ENCODE results near the gene ADGRB3. TPM values are rescaled to one million over a fixed set of nuclear protein-coding genes. Genes with fewer than 3 reads are reported as not detected.

The ADGRB3 gene
- total and polyA plus RNA-seq, 2 donors (not counting 3 experiments of a cell fraction or from before 2014, with no cell fraction given) = not detected

DNA sequence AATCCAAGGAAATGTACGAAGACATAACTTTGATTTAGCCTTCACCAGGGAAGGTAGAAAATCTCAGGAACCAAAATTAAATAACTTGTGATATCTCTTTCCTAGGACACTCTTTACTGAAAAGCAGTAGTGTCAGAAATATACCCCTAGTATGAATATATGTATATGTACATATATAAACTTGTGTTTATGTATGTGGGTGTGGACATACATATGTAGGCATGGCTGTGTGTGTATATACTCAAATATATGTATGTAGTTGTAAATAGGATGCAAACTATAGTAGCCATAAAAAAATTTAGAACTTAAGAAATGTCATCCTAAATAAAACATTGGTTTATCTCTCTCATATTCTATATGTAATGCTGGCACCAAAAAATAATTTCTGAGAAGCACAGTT, 500.8 kb downstream of the ADGRB3 start:
- ChIA-PET POLR2A (no interaction called here), CTCF (no interaction called here)
- Histone ChIP-seq H3K9me1 (replicated peaks; ENCODE audit: control insufficient read depth, extremely low read depth, insufficient read depth, low read length) (no peaks in the 10 kb centered on the region), H3K9me3 (replicated peaks; ENCODE audit: control insufficient read depth, insufficient read depth, low read length) (no peaks in the 10 kb centered on the region), H3K36me3 (ENCODE audit: control insufficient read depth in 2 of 2, extremely low read depth in 1 of 2, insufficient read depth in 2 of 2, low read length in 2 of 2) (no peaks in the 10 kb centered on the region), H3K4me1 (ENCODE audit: control insufficient read depth, extremely low read depth, insufficient read depth, low read length) (no peaks in the 10 kb centered on the region), H4K20me1 (replicated peaks; ENCODE audit: control insufficient read depth, extremely low read depth, insufficient read depth, low read length) (no peaks in the 10 kb centered on the region), H2AFZ (ENCODE audit: low read depth, low read length) (no peak overlapping the region), H3K9ac (replicated peaks; ENCODE audit: extremely low read depth, insufficient read depth, low read length) (no peak overlapping the region), H3K4me2 (ENCODE audit: insufficient read depth, low read length) (no peak overlapping the region), H3K27ac (ENCODE audit: insufficient read depth, low read depth, low read length) (no peak overlapping the region), H3K79me2 (ENCODE audit: control insufficient read depth, insufficient read depth, low read length) (no peaks in the 10 kb centered on the region), H3K4me3 (replicated peaks in 1 of 3; ENCODE audit: insufficient read depth in 1 of 3, low read depth in 1 of 3, low read length in 3 of 3) (no peak overlapping the region), H3K27me3 (ENCODE audit: control insufficient read depth in 2 of 2, insufficient read depth in 2 of 2, low read length in 2 of 2) (no peaks in the 10 kb centered on the region)
- BruUV-seq (replicated peaks) = no TSS peak
- DNase-seq (ENCODE audit: low read depth, low spot score) = no peak
- intact Hi-C loops (cut with micrococcal nuclease) (no loop called here), dilution Hi-C loops (cut with MboI; ENCODE audit: extremely low pct_ligation_motif_present, low sequenced_read_pairs) (no loop called here)
- TF ChIP-seq POLR2AphosphoS5 (IDR thresholded peaks at IDR 0.05; ENCODE audit: insufficient read depth, low read depth, low read length) = no peak
- no peak for TF ChIP-seq GATA2 (IDR thresholded peaks at IDR 0.05; ENCODE audit: insufficient read depth, insufficient read length, low read depth, low read length)
- no peak for TF ChIP-seq FOS (IDR thresholded peaks at IDR 0.05; ENCODE audit: borderline replicate concordance, insufficient read depth, low read length)
- TF ChIP-seq, protein P1, sequence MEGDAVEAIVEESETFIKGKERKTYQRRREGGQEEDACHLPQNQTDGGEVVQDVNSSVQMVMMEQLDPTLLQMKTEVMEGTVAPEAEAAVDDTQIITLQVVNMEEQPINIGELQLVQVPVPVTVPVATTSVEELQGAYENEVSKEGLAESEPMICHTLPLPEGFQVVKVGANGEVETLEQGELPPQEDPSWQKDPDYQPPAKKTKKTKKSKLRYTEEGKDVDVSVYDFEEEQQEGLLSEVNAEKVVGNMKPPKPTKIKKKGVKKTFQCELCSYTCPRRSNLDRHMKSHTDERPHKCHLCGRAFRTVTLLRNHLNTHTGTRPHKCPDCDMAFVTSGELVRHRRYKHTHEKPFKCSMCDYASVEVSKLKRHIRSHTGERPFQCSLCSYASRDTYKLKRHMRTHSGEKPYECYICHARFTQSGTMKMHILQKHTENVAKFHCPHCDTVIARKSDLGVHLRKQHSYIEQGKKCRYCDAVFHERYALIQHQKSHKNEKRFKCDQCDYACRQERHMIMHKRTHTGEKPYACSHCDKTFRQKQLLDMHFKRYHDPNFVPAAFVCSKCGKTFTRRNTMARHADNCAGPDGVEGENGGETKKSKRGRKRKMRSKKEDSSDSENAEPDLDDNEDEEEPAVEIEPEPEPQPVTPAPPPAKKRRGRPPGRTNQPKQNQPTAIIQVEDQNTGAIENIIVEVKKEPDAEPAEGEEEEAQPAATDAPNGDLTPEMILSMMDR (IDR thresholded peaks at IDR 0.05; ENCODE audit: extremely low read depth in 1 of 2, insufficient read depth in 1 of 2, low read depth in 1 of 2, low read length in 2 of 2) = no peak
- no peak for FAIRE-seq

DNA sequence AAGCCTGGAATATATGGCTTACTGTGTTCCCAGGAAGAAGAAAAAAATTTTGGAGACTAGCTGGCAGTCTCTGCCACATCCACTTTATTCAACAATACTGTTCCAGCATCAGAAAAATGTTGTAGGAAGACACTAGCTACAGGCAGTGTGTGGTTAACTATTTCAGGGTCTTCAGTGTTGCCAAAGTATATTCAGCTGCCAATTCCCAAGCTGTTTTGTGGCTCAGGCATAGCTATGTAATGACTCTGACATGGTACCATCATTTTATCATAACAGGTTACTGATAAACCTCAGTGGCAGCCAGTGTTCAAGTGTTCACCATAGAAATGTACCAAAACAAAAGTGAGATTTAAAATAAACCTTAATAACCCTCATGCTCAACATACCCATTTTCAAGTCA, 503.1 kb downstream of the ADGRB3 start:
- no peaks in the 10 kb centered on the region for H3K79me2 ChIP-seq (ENCODE audit: control insufficient read depth, insufficient read depth, low read length)
- no TSS peak for BruUV-seq (replicated peaks)
- FAIRE-seq = no peak
- dilution Hi-C loops (cut with MboI; ENCODE audit: extremely low pct_ligation_motif_present, low sequenced_read_pairs) (no loop called here), intact Hi-C loops (cut with micrococcal nuclease) (no loop called here)
- POLR2A ChIA-PET = no interaction called here
- H4K20me1 ChIP-seq (replicated peaks; ENCODE audit: control insufficient read depth, extremely low read depth, insufficient read depth, low read length) = no peaks in the 10 kb centered on the region
- H3K9me1 ChIP-seq (replicated peaks; ENCODE audit: control insufficient read depth, extremely low read depth, insufficient read depth, low read length) = no peaks in the 10 kb centered on the region
- H3K9ac ChIP-seq (replicated peaks; ENCODE audit: extremely low read depth, insufficient read depth, low read length) = no peak overlapping the region
- H3K4me2 ChIP-seq (ENCODE audit: insufficient read depth, low read length) = no peak overlapping the region
- no peaks in the 10 kb centered on the region for H3K9me3 ChIP-seq (replicated peaks; ENCODE audit: control insufficient read depth, insufficient read depth, low read length)
- H3K36me3 ChIP-seq (ENCODE audit: control insufficient read depth in 2 of 2, extremely low read depth in 1 of 2, insufficient read depth in 2 of 2, low read length in 2 of 2) = no peaks in the 10 kb centered on the region
- no peak overlapping the region for H2AFZ ChIP-seq (ENCODE audit: low read depth, low read length)
- CTCF ChIA-PET = interaction anchor here (0.7 kb wide), 1 partner anchor 9 kb away, joined by 3 read pairs; no protein-coding TSS in a partner anchor
- no peak overlapping the region for H3K27ac ChIP-seq (ENCODE audit: insufficient read depth, low read depth, low read length)
- DNase-seq (ENCODE audit: low read depth, low spot score) = no peak
- H3K4me3 ChIP-seq (replicated peaks in 1 of 3; ENCODE audit: insufficient read depth in 1 of 3, low read depth in 1 of 3, low read length in 3 of 3) = no peak overlapping the region
- H3K27me3 ChIP-seq (ENCODE audit: control insufficient read depth in 2 of 2, insufficient read depth in 2 of 2, low read length in 2 of 2) = no peaks in the 10 kb centered on the region
- H3K4me1 ChIP-seq (ENCODE audit: control insufficient read depth, extremely low read depth, insufficient read depth, low read length) = no peaks in the 10 kb centered on the region
- TF ChIP-seq, protein P2, sequence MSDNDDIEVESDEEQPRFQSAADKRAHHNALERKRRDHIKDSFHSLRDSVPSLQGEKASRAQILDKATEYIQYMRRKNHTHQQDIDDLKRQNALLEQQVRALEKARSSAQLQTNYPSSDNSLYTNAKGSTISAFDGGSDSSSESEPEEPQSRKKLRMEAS (IDR thresholded peaks at IDR 0.05; ENCODE audit: insufficient read depth, insufficient read length) = no peak
- TF ChIP-seq POLR2A (IDR thresholded peaks at IDR 0.05; ENCODE audit: low read depth, low read length) (no peak), MYC (IDR thresholded peaks at IDR 0.05; ENCODE audit: low read depth, low read length) (no peak), GATA2 (IDR thresholded peaks at IDR 0.05; ENCODE audit: insufficient read depth, insufficient read length, low read depth, low read length) (no peak), FOS (IDR thresholded peaks at IDR 0.05; ENCODE audit: borderline replicate concordance, insufficient read depth, low read length) (no peak), EZH2 (IDR thresholded peaks at IDR 0.05; ENCODE audit: borderline replicate concordance, low read depth, low read length, severe bottlenecking) (no peak), JUN (IDR thresholded peaks at IDR 0.05; ENCODE audit: borderline replicate concordance, insufficient read depth, insufficient read length, low read depth) (no peak), POLR2AphosphoS5 (IDR thresholded peaks at IDR 0.05; ENCODE audit: insufficient read depth, low read depth, low read length) (no peak)
- TF ChIP-seq, protein P1 (IDR thresholded peaks at IDR 0.05; ENCODE audit: extremely low read depth in 1 of 2, insufficient read depth in 1 of 2, low read depth in 1 of 2, low read length in 2 of 2) = no peak
